ENCODE data around the gene NFIC.
A peak's percentile ranks its signal among the peaks of the same experiment; 100 is the strongest.

NFIC gene

GRCh38 chr19:3434630-3435553 is 68.5 kb downstream of the NFIC start:
- H3K4me3 ChIP-seq (ENCODE audit: low read length, poor library complexity, severe bottlenecking), result peak overlapping the region; percentile 77
- no peaks in the 10 kb centered on the region for H3K9me3 ChIP-seq (ENCODE audit: insufficient read depth, low read depth, low read length)
- peaks cover 6% of the 10 kb centered on the region for H3K4me1 ChIP-seq (ENCODE audit: insufficient read depth, low read length, poor library complexity, severe bottlenecking)
- no peaks in the 10 kb centered on the region for H3K27me3 ChIP-seq (ENCODE audit: insufficient read depth, low read length, poor library complexity, severe bottlenecking)
- H4K20me1 ChIP-seq (ENCODE audit: insufficient read depth, low read length, poor library complexity, severe bottlenecking), result no peaks in the 10 kb centered on the region
- no peak for TF ChIP-seq EZH2phosphoT487 (IDR thresholded peaks at IDR 0.05; ENCODE audit: borderline replicate concordance)
- no peak for TF ChIP-seq CTCF (conservative IDR thresholded peaks at IDR 0.05; ENCODE audit: low read length)
- H3K9me2 ChIP-seq (replicated peaks; ENCODE audit: low read depth, low read length), result no peaks in the 10 kb centered on the region
- H3K36me3 ChIP-seq (ENCODE audit: insufficient read depth, low read length), result peaks cover 28% of the 10 kb centered on the region; the same call in 1 of the 2 replicates
- H3F3A ChIP-seq (ENCODE audit: low read depth), result no peaks in the 10 kb centered on the region
- peak overlapping the region; percentile 81 for H2AFZ ChIP-seq (ENCODE audit: low read length)
- peak overlapping the region; percentile 75 for H3K4me2 ChIP-seq (ENCODE audit: low read depth, low read length, poor library complexity, severe bottlenecking)
- peaks cover 4% of the 10 kb centered on the region; the same call in 1 of the 2 replicates for H3K79me2 ChIP-seq (ENCODE audit: insufficient read depth, low read length)
- peak overlapping the region; percentile 70 for H3K9ac ChIP-seq (ENCODE audit: low read depth, low read length, poor library complexity, severe bottlenecking)

GRCh38 chr19:3440082-3440481 is 73.7 kb downstream of the NFIC start:
- Histone ChIP-seq H3F3A (ENCODE audit: low read depth) (no peaks in the 10 kb centered on the region), H3K4me1 (ENCODE audit: insufficient read depth, low read length, poor library complexity, severe bottlenecking) (no peaks in the 10 kb centered on the region), H3K9ac (ENCODE audit: low read depth, low read length, poor library complexity, severe bottlenecking) (no peak overlapping the region), H3K9me3 (ENCODE audit: insufficient read depth, low read depth, low read length) (no peaks in the 10 kb centered on the region), H3K9me2 (replicated peaks; ENCODE audit: low read depth, low read length) (no peaks in the 10 kb centered on the region), H2AFZ (ENCODE audit: low read length) (no peak overlapping the region), H3K79me2 (ENCODE audit: insufficient read depth, low read length) (no peaks in the 10 kb centered on the region; the same call in 1 of the 2 replicates), H3K36me3 (ENCODE audit: insufficient read depth, low read length) (peaks cover 23% of the 10 kb centered on the region; the same call in 1 of the 2 replicates), H3K27me3 (ENCODE audit: insufficient read depth, low read length, poor library complexity, severe bottlenecking) (no peaks in the 10 kb centered on the region), H3K4me2 (ENCODE audit: low read depth, low read length, poor library complexity, severe bottlenecking) (no peak overlapping the region), H4K20me1 (ENCODE audit: insufficient read depth, low read length, poor library complexity, severe bottlenecking) (no peaks in the 10 kb centered on the region), H3K4me3 (ENCODE audit: low read length, poor library complexity, severe bottlenecking) (no peak overlapping the region)
- TF ChIP-seq CTCF (conservative IDR thresholded peaks at IDR 0.05; ENCODE audit: low read length) (peak; percentile 74), EZH2phosphoT487 (IDR thresholded peaks at IDR 0.05; ENCODE audit: borderline replicate concordance) (no peak)

GRCh38 chr19:3441089-3441985 is 75.0 kb downstream of the NFIC start:
- H3K4me1 ChIP-seq (ENCODE audit: insufficient read depth, low read length, poor library complexity, severe bottlenecking), result no peaks in the 10 kb centered on the region
- no peaks in the 10 kb centered on the region for H3K9me2 ChIP-seq (replicated peaks; ENCODE audit: low read depth, low read length)
- H3K79me2 ChIP-seq (ENCODE audit: insufficient read depth, low read length), result no peaks in the 10 kb centered on the region; the same call in 1 of the 2 replicates
- no peaks in the 10 kb centered on the region for H4K20me1 ChIP-seq (ENCODE audit: insufficient read depth, low read length, poor library complexity, severe bottlenecking)
- no peak for TF ChIP-seq CTCF (conservative IDR thresholded peaks at IDR 0.05; ENCODE audit: low read length)
- TF ChIP-seq EZH2phosphoT487 (IDR thresholded peaks at IDR 0.05; ENCODE audit: borderline replicate concordance), result no peak
- no peak overlapping the region for H3K9ac ChIP-seq (ENCODE audit: low read depth, low read length, poor library complexity, severe bottlenecking)
- H3K4me2 ChIP-seq (ENCODE audit: low read depth, low read length, poor library complexity, severe bottlenecking), result no peak overlapping the region
- H3F3A ChIP-seq (ENCODE audit: low read depth), result no peaks in the 10 kb centered on the region
- peaks cover 36% of the 10 kb centered on the region; the same call in 1 of the 2 replicates for H3K36me3 ChIP-seq (ENCODE audit: insufficient read depth, low read length)
- no peaks in the 10 kb centered on the region for H3K27me3 ChIP-seq (ENCODE audit: insufficient read depth, low read length, poor library complexity, severe bottlenecking)
- no peaks in the 10 kb centered on the region for H3K9me3 ChIP-seq (ENCODE audit: insufficient read depth, low read depth, low read length)
- no peak overlapping the region for H3K4me3 ChIP-seq (ENCODE audit: low read length, poor library complexity, severe bottlenecking)
- H2AFZ ChIP-seq (ENCODE audit: low read length), result no peak overlapping the region

All from Loucy (cell line).